ENCODE results near the gene KDM7A. TPM values are rescaled to one million over a fixed set of nuclear protein-coding genes. Genes with fewer than 3 reads are reported as not detected.
A peak's percentile ranks its signal among the peaks of the same experiment; 100 is the strongest.

The KDM7A gene
- polyA plus RNA-seq, 2 of the 4 experiments (the other 2 are of a cell fraction): 1.4 to 4.1 TPM

DNA sequence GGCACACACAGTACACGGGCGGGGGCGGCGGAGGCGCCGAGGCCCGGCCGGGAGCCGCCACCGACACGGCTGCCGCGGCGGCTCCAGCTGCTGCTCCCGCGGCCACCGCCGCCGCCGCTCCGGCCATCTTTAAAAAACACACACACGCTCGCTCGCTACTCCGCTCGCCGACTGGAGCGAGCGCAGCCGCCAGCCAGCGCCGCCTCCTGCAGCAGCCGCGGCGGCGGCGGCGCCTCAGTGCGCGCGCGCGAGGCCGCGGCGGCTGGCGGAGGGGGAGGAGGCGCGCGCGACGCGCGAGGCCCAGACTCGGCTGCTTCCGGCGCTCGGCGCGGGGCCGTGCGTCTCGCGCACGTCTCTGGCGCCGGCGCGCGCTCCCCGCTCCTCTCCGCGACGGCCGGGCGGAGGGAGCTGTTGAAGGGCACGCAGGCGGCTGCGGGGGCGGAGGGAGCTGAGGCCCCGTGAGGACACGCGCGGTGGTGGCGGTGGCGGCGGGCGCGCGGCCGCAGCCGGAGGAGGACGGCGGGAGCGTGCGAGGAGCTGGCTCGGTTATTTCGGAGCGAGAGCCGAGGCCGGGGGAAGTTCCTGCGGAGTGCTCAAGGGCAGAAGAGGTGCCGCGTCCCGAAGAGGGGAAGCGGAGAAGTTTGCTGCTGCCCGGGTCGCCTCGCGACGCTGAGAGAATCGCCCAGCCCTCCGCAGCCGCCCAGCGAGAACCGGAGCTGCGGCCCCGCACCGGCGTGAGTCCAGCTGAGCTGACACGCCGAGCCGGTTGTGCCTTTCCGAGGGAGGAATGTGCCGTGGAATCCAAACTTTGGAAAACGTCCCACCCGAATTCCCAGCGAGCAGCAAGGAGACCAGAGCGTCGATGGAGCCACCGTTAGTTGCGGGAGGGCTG is at the start of gene KDM7A (continued):
- 0 out of 2 replicates have a peak, but pooled peaks have one; percentile 16 for TF ChIP-seq HOXB5 (CRISPR knock-in tag; IDR thresholded peaks at IDR 0.05)

DNA sequence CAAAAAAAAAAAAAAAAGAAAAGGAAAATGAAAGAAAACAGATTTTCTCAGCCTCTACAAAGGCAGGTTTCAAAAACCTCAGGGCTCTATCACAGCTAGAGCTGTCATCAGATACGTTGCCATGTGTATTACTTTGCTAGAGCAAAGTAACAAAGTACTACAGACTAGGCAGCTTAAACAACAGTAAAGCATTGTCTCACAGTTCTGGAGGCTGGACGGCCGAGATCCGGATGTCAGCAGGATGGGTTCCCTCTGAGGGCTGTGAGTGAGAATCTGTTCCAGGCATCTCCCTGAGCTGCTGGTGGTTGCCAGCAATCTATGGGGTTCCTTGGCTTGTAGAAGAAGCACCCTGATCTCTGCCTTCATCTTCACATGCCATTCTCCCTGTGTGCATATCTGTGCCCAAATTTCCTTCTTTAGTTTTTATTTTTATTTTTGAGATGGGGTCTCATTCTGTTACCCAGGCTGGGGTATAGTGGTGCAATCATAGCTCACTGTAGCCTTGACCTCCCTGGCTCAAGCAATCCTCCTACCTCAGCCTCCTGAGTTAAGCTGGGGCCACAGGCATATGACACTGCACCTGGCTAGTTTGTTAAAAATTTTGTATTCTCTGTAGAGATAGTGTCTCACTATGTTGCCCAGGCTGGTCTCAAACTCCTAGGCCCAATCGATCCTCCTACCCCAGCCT is 48.9 kb upstream of the KDM7A start:
- no peak for FAIRE-seq
- DNase-seq (ENCODE audit: low read depth in 1 of 2, low spot score in 1 of 2): no peak
- Histone ChIP-seq H3K9me3 (no peaks in the 10 kb centered on the region), H3K4me3 (no peak overlapping the region), H3K4me2 (no peak overlapping the region), H3K4me1 (0 out of 3 replicates have a peak, but pooled peaks cover 3% of the 10 kb centered on the region), H3K27ac (no peak overlapping the region)
- no peak for TF ChIP-seq RNF2 (IDR thresholded peaks at IDR 0.05; ENCODE audit: borderline replicate concordance, low read depth)
- TF ChIP-seq CHD4 (IDR thresholded peaks at IDR 0.05; ENCODE audit: borderline replicate concordance): no peak
- TF ChIP-seq MAFK (IDR thresholded peaks at IDR 0.05; ENCODE audit: partially characterized antibody): no peak
- TF ChIP-seq RARB (CRISPR knock-in tag; IDR thresholded peaks at IDR 0.05): no peak
- TF ChIP-seq ZFP36 (IDR thresholded peaks at IDR 0.05; ENCODE audit: borderline replicate concordance, partially characterized antibody): no peak
- TF ChIP-seq EHF (CRISPR knock-in tag; IDR thresholded peaks at IDR 0.05): no peak
- no peak for TF ChIP-seq SMC3 (IDR thresholded peaks at IDR 0.05)
- TF ChIP-seq, protein P1, sequence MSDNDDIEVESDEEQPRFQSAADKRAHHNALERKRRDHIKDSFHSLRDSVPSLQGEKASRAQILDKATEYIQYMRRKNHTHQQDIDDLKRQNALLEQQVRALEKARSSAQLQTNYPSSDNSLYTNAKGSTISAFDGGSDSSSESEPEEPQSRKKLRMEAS (IDR thresholded peaks at IDR 0.05): no peak
- no peak for TF ChIP-seq POLR2AphosphoS2 (conservative IDR thresholded peaks at IDR 0.05; ENCODE audit: low read length)
- TF ChIP-seq EP300 (IDR thresholded peaks at IDR 0.05): no peak
- TF ChIP-seq TP53 (CRISPR knock-in tag; IDR thresholded peaks at IDR 0.05): no peak
- TF ChIP-seq TFCP2L1 (CRISPR knock-in tag; IDR thresholded peaks at IDR 0.05): no peak
- TF ChIP-seq ZC3H11A (IDR thresholded peaks at IDR 0.05): no peak
- TF ChIP-seq, protein P2, sequence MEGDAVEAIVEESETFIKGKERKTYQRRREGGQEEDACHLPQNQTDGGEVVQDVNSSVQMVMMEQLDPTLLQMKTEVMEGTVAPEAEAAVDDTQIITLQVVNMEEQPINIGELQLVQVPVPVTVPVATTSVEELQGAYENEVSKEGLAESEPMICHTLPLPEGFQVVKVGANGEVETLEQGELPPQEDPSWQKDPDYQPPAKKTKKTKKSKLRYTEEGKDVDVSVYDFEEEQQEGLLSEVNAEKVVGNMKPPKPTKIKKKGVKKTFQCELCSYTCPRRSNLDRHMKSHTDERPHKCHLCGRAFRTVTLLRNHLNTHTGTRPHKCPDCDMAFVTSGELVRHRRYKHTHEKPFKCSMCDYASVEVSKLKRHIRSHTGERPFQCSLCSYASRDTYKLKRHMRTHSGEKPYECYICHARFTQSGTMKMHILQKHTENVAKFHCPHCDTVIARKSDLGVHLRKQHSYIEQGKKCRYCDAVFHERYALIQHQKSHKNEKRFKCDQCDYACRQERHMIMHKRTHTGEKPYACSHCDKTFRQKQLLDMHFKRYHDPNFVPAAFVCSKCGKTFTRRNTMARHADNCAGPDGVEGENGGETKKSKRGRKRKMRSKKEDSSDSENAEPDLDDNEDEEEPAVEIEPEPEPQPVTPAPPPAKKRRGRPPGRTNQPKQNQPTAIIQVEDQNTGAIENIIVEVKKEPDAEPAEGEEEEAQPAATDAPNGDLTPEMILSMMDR (IDR thresholded peaks at IDR 0.05): no peak
- no peak for TF ChIP-seq POLR2A (IDR thresholded peaks at IDR 0.05; ENCODE audit: low read length)
- no peak for TF ChIP-seq NR3C1 (IDR thresholded peaks at IDR 0.05)
- TF ChIP-seq HOXB13 (CRISPR knock-in tag; IDR thresholded peaks at IDR 0.05; ENCODE audit: low read depth): no peak
- no peak for TF ChIP-seq FOSB (CRISPR knock-in tag; IDR thresholded peaks at IDR 0.05)
- TF ChIP-seq RAD21 (conservative IDR thresholded peaks at IDR 0.05 in 1 of 2, IDR thresholded peaks at IDR 0.05 in 1 of 2): no peak
- TF ChIP-seq, protein P3, sequence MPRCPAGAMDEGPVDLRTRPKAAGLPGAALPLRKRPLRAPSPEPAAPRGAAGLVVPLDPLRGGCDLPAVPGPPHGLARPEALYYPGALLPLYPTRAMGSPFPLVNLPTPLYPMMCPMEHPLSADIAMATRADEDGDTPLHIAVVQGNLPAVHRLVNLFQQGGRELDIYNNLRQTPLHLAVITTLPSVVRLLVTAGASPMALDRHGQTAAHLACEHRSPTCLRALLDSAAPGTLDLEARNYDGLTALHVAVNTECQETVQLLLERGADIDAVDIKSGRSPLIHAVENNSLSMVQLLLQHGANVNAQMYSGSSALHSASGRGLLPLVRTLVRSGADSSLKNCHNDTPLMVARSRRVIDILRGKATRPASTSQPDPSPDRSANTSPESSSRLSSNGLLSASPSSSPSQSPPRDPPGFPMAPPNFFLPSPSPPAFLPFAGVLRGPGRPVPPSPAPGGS (IDR thresholded peaks at IDR 0.05): no peak
- ATAC-seq: no peak
- ChIA-PET CTCF (interaction anchor here (0.6 to 1.8 kb wide), 3 partner anchors 100 to 181 kb away, joined by 3 read pairs; no protein-coding TSS in a partner anchor), POLR2A (no interaction called here)
- 52% methylated on average over 5 of the region's 5 CpGs for WGBS (ENCODE audit: missing lambda C conversion rate)

All from A549 (cell line).